Islet precursor cell (in vitro differentiated cells): ENCODE data around the gene FRMD3.

Experiments
- DNase-seq: peaks from one replicate; pipeline ENCODE4 v3.0.0-alpha.2; 2018

The FRMD3 gene

GRCh38 chr9:83431101-83432060 lies 106.8 kb downstream of the FRMD3 start:
- no peak for DNase-seq

GRCh38 chr9:83430681-83431080 lies 107.5 kb downstream of the FRMD3 start:
- DNase-seq: no peak

GRCh38 chr9:83429229-83429628 lies 109.0 kb downstream of the FRMD3 start:
- no peak for DNase-seq

- DNase-seq: peak; percentile 83
Observed at GRCh38 chr9:83425240-83425639, 113.0 kb downstream of the FRMD3 start.

- no peak for DNase-seq
Observed at GRCh38 chr9:83424831-83425230, 113.4 kb downstream of the FRMD3 start.

- no peak for DNase-seq
Observed at GRCh38 chr9:83423815-83424707, 114.1 kb downstream of the FRMD3 start.

- DNase-seq: no peak
Observed at GRCh38 chr9:83422527-83422926, 115.7 kb downstream of the FRMD3 start.

- DNase-seq: no peak
Observed at GRCh38 chr9:83420486-83420885, 117.7 kb downstream of the FRMD3 start.

GRCh38 chr9:83419961-83420360 lies 118.2 kb downstream of the FRMD3 start:
- DNase-seq: no peak

- DNase-seq: no peak
Observed at GRCh38 chr9:83418283-83418682, 119.9 kb downstream of the FRMD3 start.

- no peak for DNase-seq
Observed at GRCh38 chr9:83413367-83413766, 124.8 kb downstream of the FRMD3 start.

- DNase-seq: no peak
Observed at GRCh38 chr9:83410701-83411100, 127.5 kb downstream of the FRMD3 start.

- DNase-seq: no peak
Observed at GRCh38 chr9:83406921-83407320, 131.3 kb downstream of the FRMD3 start.

GRCh38 chr9:83405759-83406158 lies 132.4 kb downstream of the FRMD3 start:
- no peak for DNase-seq

- peak; percentile 79 for DNase-seq
Observed at GRCh38 chr9:83403527-83404238, 134.5 kb downstream of the FRMD3 start.

- no peak for DNase-seq
Observed at GRCh38 chr9:83401328-83401900, 136.8 kb downstream of the FRMD3 start.

GRCh38 chr9:83396813-83397212 lies 141.4 kb downstream of the FRMD3 start:
- no peak for DNase-seq

GRCh38 chr9:83396342-83396741 lies 141.9 kb downstream of the FRMD3 start:
- no peak for DNase-seq

GRCh38 chr9:83392228-83392627 lies 146.0 kb downstream of the FRMD3 start:
- no peak for DNase-seq

- DNase-seq: no peak
Observed at GRCh38 chr9:83388346-83388745, 149.9 kb downstream of the FRMD3 start.

GRCh38 chr9:83387401-83388185 lies 150.6 kb downstream of the FRMD3 start:
- DNase-seq: no peak

GRCh38 chr9:83385317-83385716 lies 152.9 kb downstream of the FRMD3 start:
- no peak for DNase-seq
